DND-41 (cell line): ENCODE results near the gene CYREN.

Experiments used
- ATAC-seq: fragments of 200-7000 bp; cut with Tn5 transposase; 3 replicates; pipeline ENCODE4 v1.9.1; 2021; ENCODE audit warnings: low read depth; ENCODE audit not compliant: insufficient read depth
- DNase-seq: peaks from one replicate; pipeline ENCODE4 v3.0.0-alpha.2; 2020
- H2AFZ ChIP-seq: 2 replicates; pipeline ENCODE4 v1.6.0; 2012; ENCODE audit warnings: low read depth, low read length
- H3K27ac ChIP-seq: 2 replicates; pipeline ENCODE4 v1.5.1; 2012; ENCODE audit warnings: low read length, inconsistent platforms
- H3K27me3 ChIP-seq: fragments of 200-600 bp; sonication (generic); 2 replicates; pipeline ENCODE4 v1.6.0; 2012; ENCODE audit warnings: low read length, mild to moderate bottlenecking, inconsistent platforms; ENCODE audit not compliant: insufficient read depth, poor library complexity
- H3K36me3 ChIP-seq: 2 replicates; pipeline ENCODE4 v1.5.1; 2012; ENCODE audit warnings: low read length, inconsistent platforms; ENCODE audit not compliant: insufficient read depth
- H3K4me1 ChIP-seq: 2 replicates; pipeline ENCODE4 v1.5.1; 2012; ENCODE audit warnings: mild to moderate bottlenecking, low read length; ENCODE audit not compliant: insufficient read depth
- H3K4me2 ChIP-seq: 2 replicates; pipeline ENCODE4 v1.6.0; 2012; ENCODE audit warnings: mild to moderate bottlenecking, moderate library complexity, low read length, inconsistent platforms; ENCODE audit not compliant: insufficient read depth
- H3K4me3 ChIP-seq, 2 experiments: fragments of 200-600 bp in 1 of 2; shearing (Covaris generic) in 1 of 2; 2 replicates each; pipeline ENCODE4 v1.5.1; 2012 to 2016; ENCODE audit warnings: inconsistent platforms in 2 of 2, low read length in 2 of 2, mild to moderate bottlenecking in 2 of 2, low read depth in 1 of 2, moderate library complexity in 1 of 2
- H3K79me2 ChIP-seq: 2 replicates; pipeline ENCODE4 v1.6.0; 2012; ENCODE audit warnings: low read length, inconsistent platforms; ENCODE audit not compliant: insufficient read depth
- H3K9ac ChIP-seq: 2 replicates; pipeline ENCODE4 v1.6.0; 2012; ENCODE audit warnings: low read depth, mild to moderate bottlenecking, inconsistent platforms, low read length, moderate library complexity
- H3K9me3 ChIP-seq: 2 replicates; pipeline ENCODE4 v1.5.1; 2012; ENCODE audit warnings: low read length, moderate library complexity, mild to moderate bottlenecking, inconsistent platforms; ENCODE audit not compliant: insufficient read depth, severe bottlenecking
- H4K20me1 ChIP-seq: 2 replicates; pipeline ENCODE4 v1.6.0; 2012; ENCODE audit warnings: low read length; ENCODE audit not compliant: insufficient read depth
- CTCF ChIP-seq: IDR thresholded peaks from 2 replicates; pipeline ENCODE4 v1.5.1; 2012; ENCODE audit warnings: borderline replicate concordance, low read length, moderate library complexity, mild to moderate bottlenecking; ENCODE audit not compliant: poor library complexity, severe bottlenecking; ENCODE audit errors: extremely low read depth
- EZH2 ChIP-seq: IDR thresholded peaks from 3 replicates; pipeline ENCODE4 v1.6.1; 2012; ENCODE audit warnings: borderline replicate concordance, low read depth, mild to moderate bottlenecking, moderate library complexity, low read length, inconsistent platforms; ENCODE audit not compliant: severe bottlenecking

The CYREN gene

GRCh38 chr7:135200821-135201331 lies 30.4 kb upstream of the CYREN start:
- H3K4me3 ChIP-seq, result no peak overlapping the region
- H3K27ac ChIP-seq, result no peak overlapping the region
- H3K79me2 ChIP-seq, result no peaks in the 10 kb centered on the region
- H3K9ac ChIP-seq, result no peak overlapping the region
- no peaks in the 10 kb centered on the region for H3K4me1 ChIP-seq
- H3K4me2 ChIP-seq, result no peak overlapping the region
- no peaks in the 10 kb centered on the region for H3K27me3 ChIP-seq
- ATAC-seq (no peak), DNase-seq (no peak)
- no peaks in the 10 kb centered on the region for H3K9me3 ChIP-seq
- H3K36me3 ChIP-seq, result peaks cover 35% of the 10 kb centered on the region
- H4K20me1 ChIP-seq, result no peaks in the 10 kb centered on the region
- H2AFZ ChIP-seq, result no peak overlapping the region
- TF ChIP-seq EZH2 (no peak), CTCF (no peak)

- ATAC-seq, result no peak
- TF ChIP-seq CTCF (no peak), EZH2 (no peak)
- Histone ChIP-seq H2AFZ (no peak overlapping the region), H3K4me2 (no peak overlapping the region), H4K20me1 (no peaks in the 10 kb centered on the region), H3K27ac (no peak overlapping the region), H3K9ac (no peak overlapping the region), H3K36me3 (peaks cover 37% of the 10 kb centered on the region), H3K9me3 (no peaks in the 10 kb centered on the region), H3K79me2 (no peaks in the 10 kb centered on the region), H3K27me3 (no peaks in the 10 kb centered on the region), H3K4me1 (no peaks in the 10 kb centered on the region), H3K4me3 (no peak overlapping the region)
- no peak for DNase-seq
Observed at GRCh38 chr7:135199439-135199838, 28.9 kb upstream of the CYREN start.

DNA sequence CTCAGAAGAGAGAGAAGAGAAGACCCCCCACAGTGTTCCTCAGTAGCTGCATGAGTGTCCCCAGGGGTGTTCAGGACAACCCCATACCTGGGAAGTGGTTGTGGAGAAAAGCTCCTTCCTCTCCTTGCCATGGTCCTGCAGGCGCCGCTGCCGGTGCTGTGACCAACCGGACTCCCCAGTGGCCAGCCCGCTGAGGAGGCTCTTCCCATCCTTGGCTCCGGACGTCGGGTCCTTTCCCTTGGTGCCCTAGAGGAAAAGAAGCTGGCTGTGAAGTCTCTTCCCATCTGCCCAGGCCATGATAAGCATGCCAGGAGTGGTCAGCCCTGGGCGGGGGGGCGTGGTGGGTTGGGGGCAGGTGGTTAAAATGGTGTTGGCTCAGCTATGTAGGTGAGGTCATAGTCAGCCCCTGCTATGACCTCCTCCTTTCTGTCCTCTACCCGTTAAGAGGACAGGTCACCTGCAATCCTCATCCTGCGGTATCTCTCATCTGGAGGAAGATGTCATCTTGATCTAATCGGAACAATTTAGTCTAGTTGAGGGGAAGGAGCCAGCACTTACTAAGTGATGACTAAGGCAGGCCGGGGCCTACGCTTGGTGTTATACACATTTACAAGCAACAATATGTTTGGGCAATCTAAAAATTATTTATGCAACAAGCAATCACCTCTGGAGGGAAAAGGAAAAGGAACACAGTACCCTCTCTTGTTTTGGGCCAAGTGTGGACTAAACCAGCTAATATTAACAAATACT lies 27.6 kb upstream of the CYREN start:
- Histone ChIP-seq H3K4me2 (no peak overlapping the region), H3K4me1 (no peaks in the 10 kb centered on the region), H4K20me1 (no peaks in the 10 kb centered on the region), H3K9me3 (no peaks in the 10 kb centered on the region), H3K4me3 (no peak overlapping the region), H3K79me2 (no peaks in the 10 kb centered on the region), H2AFZ (no peak overlapping the region), H3K9ac (no peak overlapping the region), H3K36me3 (peaks cover 43% of the 10 kb centered on the region), H3K27me3 (no peaks in the 10 kb centered on the region), H3K27ac (no peak overlapping the region)
- ATAC-seq (no peak), DNase-seq (no peak)
- TF ChIP-seq CTCF (no peak), EZH2 (no peak)
